Breast epithelium (tissue), 4 donors: ENCODE data around the gene IGDCC3. TPM values are rescaled to one million over a fixed set of nuclear protein-coding genes. Genes with fewer than 3 reads are reported as not detected.

Source experiments
- DNase-seq, 2 donors: peaks; one replicate each; pipeline ENCODE4 v3.0.0-alpha.2; 2019; ENCODE audit warnings: low spot score in 2 of 2
- H3K27ac ChIP-seq, 2 donors: fragments of 200-600 bp; sonication (generic) in 1 of 2; one replicate each; pipeline ENCODE4 v1.5.1; 2016 to 2019; ENCODE audit warnings: mild to moderate bottlenecking in 1 of 2
- H3K27me3 ChIP-seq, 2 donors: fragments of 200-600 bp; sonication (generic) in 1 of 2; one replicate each; pipeline versions ENCODE4 v1.5.1 to v1.6.0; 2017 to 2019; ENCODE audit warnings: control low read depth in 1 of 2, mild to moderate bottlenecking in 1 of 2
- H3K36me3 ChIP-seq: fragments of 200-600 bp; one replicate; pipeline ENCODE4 v1.5.1; 2019
- H3K4me1 ChIP-seq, 2 donors: fragments of 200-600 bp; sonication (generic); one replicate each; pipeline ENCODE4 v1.5.1; 2016 to 2019; ENCODE audit warnings: control low read depth in 1 of 2
- H3K4me3 ChIP-seq, 3 donors: fragments of 200-600 bp; sonication (generic); 1 replicate in 2 of 3; 2 replicates in 1 of 3; pipeline ENCODE4 v1.5.1; 2016 to 2019; ENCODE audit warnings: mild to moderate bottlenecking in 3 of 3, moderate library complexity in 2 of 3
- H3K9me3 ChIP-seq, 2 donors: fragments of 200-600 bp; sonication (generic) in 1 of 2; one replicate each; pipeline ENCODE4 v1.5.1; 2016 to 2019; ENCODE audit warnings: control low read depth in 1 of 2
- POLR2A ChIP-seq: fragments of 450-650 bp; IDR thresholded peaks from one replicate; pipeline ENCODE4 v1.6.1; 2016; ENCODE audit warnings: antibody characterized with exemption, mild to moderate bottlenecking, moderate library complexity
- POLR2AphosphoS5 ChIP-seq, 3 donors: sonication (generic); formaldehyde crosslinking; IDR thresholded peaks; one replicate each; pipeline ENCODE4 v1.6.1; 2017; ENCODE audit warnings: antibody characterized with exemption in 3 of 3
- intact Hi-C: fragments of 100-400 bp; cut with DNase I; formaldehyde crosslinking; loops from one replicate; pipeline ENCODE4 v1.15.1; 2023; ENCODE audit warnings: low total_unique reads
- total RNA-seq, 3 donors: library from RNA; depleted of rRNA; stranded (reverse); fragments of >200 nt; gene quantifications; one replicate each; pipeline ENCODE4 v1.1.0, GENCODE V29; 2016
- TF ChIP-seq, protein P1 (sequence below), 3 donors: fragments of 450-650 bp; IDR thresholded peaks; one replicate each; pipeline ENCODE4 v1.5.1; 2016 to 2017; ENCODE audit warnings: antibody characterized with exemption in 3 of 3, mild to moderate bottlenecking in 3 of 3, moderate library complexity in 3 of 3

The IGDCC3 gene
- total RNA-seq, 3 donors from 2014 or later = 0.33 to 1.8 TPM; not detected in 1

GRCh38 chr15:65327651-65328393 is 50.0 kb downstream of the IGDCC3 start:
- TF ChIP-seq, protein P1, sequence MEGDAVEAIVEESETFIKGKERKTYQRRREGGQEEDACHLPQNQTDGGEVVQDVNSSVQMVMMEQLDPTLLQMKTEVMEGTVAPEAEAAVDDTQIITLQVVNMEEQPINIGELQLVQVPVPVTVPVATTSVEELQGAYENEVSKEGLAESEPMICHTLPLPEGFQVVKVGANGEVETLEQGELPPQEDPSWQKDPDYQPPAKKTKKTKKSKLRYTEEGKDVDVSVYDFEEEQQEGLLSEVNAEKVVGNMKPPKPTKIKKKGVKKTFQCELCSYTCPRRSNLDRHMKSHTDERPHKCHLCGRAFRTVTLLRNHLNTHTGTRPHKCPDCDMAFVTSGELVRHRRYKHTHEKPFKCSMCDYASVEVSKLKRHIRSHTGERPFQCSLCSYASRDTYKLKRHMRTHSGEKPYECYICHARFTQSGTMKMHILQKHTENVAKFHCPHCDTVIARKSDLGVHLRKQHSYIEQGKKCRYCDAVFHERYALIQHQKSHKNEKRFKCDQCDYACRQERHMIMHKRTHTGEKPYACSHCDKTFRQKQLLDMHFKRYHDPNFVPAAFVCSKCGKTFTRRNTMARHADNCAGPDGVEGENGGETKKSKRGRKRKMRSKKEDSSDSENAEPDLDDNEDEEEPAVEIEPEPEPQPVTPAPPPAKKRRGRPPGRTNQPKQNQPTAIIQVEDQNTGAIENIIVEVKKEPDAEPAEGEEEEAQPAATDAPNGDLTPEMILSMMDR (IDR thresholded peaks at IDR 0.05) = no peak
- no peak for TF ChIP-seq POLR2A
- TF ChIP-seq POLR2AphosphoS5 (IDR thresholded peaks at IDR 0.05) = no peak
- H3K4me1 ChIP-seq = no peaks in the 10 kb centered on the region
- no peaks in the 10 kb centered on the region for H3K9me3 ChIP-seq
- no peak overlapping the region for H3K4me3 ChIP-seq
- H3K27me3 ChIP-seq = no peaks in the 10 kb centered on the region
- H3K27ac ChIP-seq = no peak overlapping the region
- intact Hi-C loops = no loop called here
- no peak for DNase-seq
- no peaks in the 10 kb centered on the region for H3K36me3 ChIP-seq

DNA sequence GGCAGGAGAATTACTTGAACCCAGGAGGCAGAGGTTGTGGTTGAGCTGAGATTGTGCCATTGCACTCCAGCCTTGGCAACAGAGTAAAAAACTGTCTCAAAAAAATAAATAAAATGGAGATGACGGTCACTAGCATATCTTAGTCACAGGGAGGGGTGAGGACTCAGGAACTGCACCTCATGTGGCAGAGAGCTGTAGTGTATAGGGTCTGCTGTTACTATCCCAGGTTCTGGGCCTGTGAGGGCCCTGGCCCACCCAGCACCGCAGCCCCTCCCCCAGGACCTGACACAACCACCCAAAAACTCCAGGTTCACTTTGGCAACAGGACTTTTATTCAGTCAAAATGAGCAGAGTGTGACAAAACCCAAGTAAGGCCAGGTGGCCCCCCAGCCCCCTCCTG is 51.0 kb downstream of the IGDCC3 start:
- H3K4me1 ChIP-seq = no peaks in the 10 kb centered on the region
- no peak for DNase-seq
- intact Hi-C loops = no loop called here
- H3K27ac ChIP-seq = no peak overlapping the region
- H3K9me3 ChIP-seq = no peaks in the 10 kb centered on the region
- no peak overlapping the region for H3K4me3 ChIP-seq
- TF ChIP-seq POLR2AphosphoS5 (IDR thresholded peaks at IDR 0.05) (no peak), POLR2A (no peak)
- TF ChIP-seq, protein P1 (IDR thresholded peaks at IDR 0.05) = no peak
- no peaks in the 10 kb centered on the region for H3K36me3 ChIP-seq
- H3K27me3 ChIP-seq = no peaks in the 10 kb centered on the region

GRCh38 chr15:65326117-65326526 is 51.7 kb downstream of the IGDCC3 start:
- H3K27ac ChIP-seq = peak overlapping the region; percentile 5 to 12
- peak; percentile 32 to 72 for DNase-seq
- no peaks in the 10 kb centered on the region for H3K9me3 ChIP-seq
- H3K36me3 ChIP-seq = no peaks in the 10 kb centered on the region
- no peaks in the 10 kb centered on the region for H3K27me3 ChIP-seq
- H3K4me3 ChIP-seq = no peak overlapping the region
- H3K4me1 ChIP-seq = no peaks in the 10 kb centered on the region
- intact Hi-C loops = no loop called here
- TF ChIP-seq POLR2A = no peak
- TF ChIP-seq, protein P1 (IDR thresholded peaks at IDR 0.05) = no peak
- no peak for TF ChIP-seq POLR2AphosphoS5 (IDR thresholded peaks at IDR 0.05)

- H3K27me3 ChIP-seq = no peaks in the 10 kb centered on the region
- H3K4me3 ChIP-seq = no peak overlapping the region
- H3K27ac ChIP-seq = no peak overlapping the region
- TF ChIP-seq, protein P1 (IDR thresholded peaks at IDR 0.05) = no peak
- TF ChIP-seq POLR2AphosphoS5 (IDR thresholded peaks at IDR 0.05) (no peak), POLR2A (no peak)
- DNase-seq = no peak
- no peaks in the 10 kb centered on the region for H3K9me3 ChIP-seq
- intact Hi-C loops = no loop called here
- no peaks in the 10 kb centered on the region for H3K4me1 ChIP-seq
- no peaks in the 10 kb centered on the region for H3K36me3 ChIP-seq
These were observed 54.7 kb downstream of the IGDCC3 start for GRCh38 chr15:65323071-65323511.

DNA sequence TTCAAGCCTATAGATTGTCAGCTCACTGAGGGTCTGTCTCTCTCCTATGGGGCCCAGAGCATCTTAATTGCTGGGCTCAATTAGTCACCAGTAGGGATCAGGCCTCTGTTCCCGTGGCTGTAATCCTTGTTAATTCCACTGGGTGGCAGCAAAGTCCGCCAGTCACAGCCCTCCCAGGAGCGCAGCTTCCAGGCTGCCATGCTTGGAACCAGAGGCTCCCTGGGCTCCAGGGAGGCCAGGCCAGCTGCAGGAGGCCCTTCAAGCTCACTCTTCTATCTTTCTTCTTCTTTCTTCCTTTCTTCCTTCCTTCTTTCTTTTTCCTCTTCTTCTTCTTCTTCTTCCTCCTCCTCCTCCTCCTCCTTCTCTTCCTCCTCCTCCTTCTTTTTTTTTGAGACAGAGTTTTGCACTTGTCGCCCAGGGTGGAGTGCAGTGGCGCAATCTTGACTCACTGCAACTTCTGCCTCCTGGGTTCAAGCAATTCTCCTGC is 58.9 kb downstream of the IGDCC3 start:
- Histone ChIP-seq H3K9me3 (no peaks in the 10 kb centered on the region), H3K4me3 (no peak overlapping the region), H3K27ac (no peak overlapping the region), H3K4me1 (no peaks in the 10 kb centered on the region), H3K27me3 (no peaks in the 10 kb centered on the region), H3K36me3 (no peaks in the 10 kb centered on the region)
- peak; percentile 61 to 80 for DNase-seq
- intact Hi-C loops = loop anchor here (1.0 kb wide), 1 partner anchor 66 kb away; no protein-coding TSS in a partner anchor
- TF ChIP-seq, protein P1 (IDR thresholded peaks at IDR 0.05) = peak; percentile 83 to 97 (median 96)
- TF ChIP-seq POLR2A (no peak), POLR2AphosphoS5 (IDR thresholded peaks at IDR 0.05) (peak in 1 of 3 donors; percentile 9)
